Measurements from ENCODE around the gene AP2B1. TPM values are rescaled to one million over a fixed set of nuclear protein-coding genes. Genes with fewer than 3 reads are reported as not detected.

Gene AP2B1
- total and polyA plus RNA-seq, 2 donors: 34.7 to 39.1 TPM

GRCh38 chr17:35545150-35545549, 42.0 kb upstream of the AP2B1 start:
- Histone ChIP-seq H3K27ac (ENCODE audit: low read depth in 1 of 2, low read length in 1 of 2) (no peak overlapping the region), H3K27me3 (ENCODE audit: control insufficient read depth in 2 of 2, insufficient read depth in 1 of 2, low read length in 1 of 2) (no peaks in the 10 kb centered on the region), H3K36me3 (ENCODE audit: control insufficient read depth in 2 of 2, insufficient read depth in 2 of 2, low read length in 1 of 2) (no peaks in the 10 kb centered on the region), H3K9me3 (ENCODE audit: control insufficient read depth in 2 of 2, insufficient read depth in 1 of 2, low read length in 1 of 2) (no peaks in the 10 kb centered on the region), H3K4me1 (ENCODE audit: control insufficient read depth in 2 of 2, insufficient read depth in 2 of 2, low read length in 2 of 2) (peaks cover 8 to 20% of the 10 kb centered on the region in 2 donors), H3K4me3 (ENCODE audit: low read length in 2 of 2) (no peak overlapping the region)
- 94% methylated on average over 1 of the region's 1 CpG for WGBS
- DNase-seq (ENCODE audit: low read depth in 6 of 9, low spot score in 9 of 9): no peak

DNA sequence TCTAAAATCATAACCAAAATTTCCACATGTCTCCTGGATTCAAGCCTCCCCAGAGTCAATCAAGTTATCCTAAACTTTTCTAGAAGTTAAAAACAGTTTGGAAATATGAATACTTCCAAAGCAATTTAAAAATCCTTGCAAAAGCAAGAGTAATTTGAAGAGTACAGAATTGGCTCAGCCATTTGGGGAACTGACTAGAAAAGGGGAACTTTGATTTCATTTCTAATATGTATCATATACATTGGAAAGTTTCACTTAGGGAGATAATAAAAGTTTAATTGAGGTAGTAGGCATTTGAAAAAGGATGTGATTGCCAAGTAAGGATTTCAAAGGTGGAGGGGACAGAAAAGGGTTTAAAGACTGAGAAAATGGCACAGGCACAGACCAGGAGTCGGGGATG, 40.6 kb upstream of the AP2B1 start:
- H3K27me3 ChIP-seq (ENCODE audit: control insufficient read depth in 2 of 2, insufficient read depth in 1 of 2, low read length in 1 of 2): no peaks in the 10 kb centered on the region
- H3K4me1 ChIP-seq (ENCODE audit: control insufficient read depth in 2 of 2, insufficient read depth in 2 of 2, low read length in 2 of 2): peaks cover 5 to 13% of the 10 kb centered on the region in 2 donors
- H3K36me3 ChIP-seq (ENCODE audit: control insufficient read depth in 2 of 2, insufficient read depth in 2 of 2, low read length in 1 of 2): no peaks in the 10 kb centered on the region
- no peak overlapping the region for H3K4me3 ChIP-seq (ENCODE audit: low read length in 2 of 2)
- no peak overlapping the region for H3K27ac ChIP-seq (ENCODE audit: low read depth in 1 of 2, low read length in 1 of 2)
- no peak for DNase-seq (ENCODE audit: low read depth in 6 of 9, low spot score in 9 of 9)
- WGBS: 98% methylated on average over 1 of the region's 1 CpG
- no peaks in the 10 kb centered on the region for H3K9me3 ChIP-seq (ENCODE audit: control insufficient read depth in 2 of 2, insufficient read depth in 1 of 2, low read length in 1 of 2)

DNA sequence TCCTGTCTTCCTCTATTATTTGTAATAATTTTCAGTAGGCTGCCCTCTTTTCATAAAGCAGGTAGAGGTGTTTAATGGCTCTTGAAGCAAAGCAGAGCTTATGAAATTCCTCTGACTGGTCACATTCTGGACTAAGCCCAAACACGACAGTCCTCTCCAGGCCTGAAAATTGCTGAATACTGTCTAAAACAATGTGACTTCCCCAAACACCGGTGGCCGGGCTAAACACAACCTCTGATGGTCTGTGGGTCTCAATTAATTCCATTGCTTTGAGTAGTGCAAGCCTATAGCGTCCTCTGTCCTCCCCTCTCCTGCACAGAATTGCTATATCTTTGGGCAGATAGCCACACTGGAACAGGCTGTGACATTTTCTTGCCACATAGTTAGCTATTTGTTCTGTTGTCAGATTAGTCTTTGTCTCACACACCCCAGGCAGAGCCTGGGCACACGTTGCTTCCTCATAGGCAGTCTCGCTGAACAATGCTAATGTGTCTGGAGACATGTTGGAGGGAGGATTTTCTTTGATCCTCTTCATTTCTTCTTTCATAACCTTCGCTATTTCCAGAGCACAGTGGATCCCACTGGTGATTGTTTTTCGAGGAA, 38.8 kb upstream of the AP2B1 start:
- Histone ChIP-seq H3K36me3 (ENCODE audit: control insufficient read depth in 2 of 2, insufficient read depth in 2 of 2, low read length in 1 of 2) (no peaks in the 10 kb centered on the region), H3K4me3 (ENCODE audit: low read length in 2 of 2) (no peak overlapping the region), H3K4me1 (ENCODE audit: control insufficient read depth in 2 of 2, insufficient read depth in 2 of 2, low read length in 2 of 2) (no peaks in the 10 kb centered on the region), H3K27me3 (ENCODE audit: control insufficient read depth in 2 of 2, insufficient read depth in 1 of 2, low read length in 1 of 2) (no peaks in the 10 kb centered on the region), H3K9me3 (ENCODE audit: control insufficient read depth in 2 of 2, insufficient read depth in 1 of 2, low read length in 1 of 2) (no peaks in the 10 kb centered on the region), H3K27ac (ENCODE audit: low read depth in 1 of 2, low read length in 1 of 2) (no peak overlapping the region)
- DNase-seq (ENCODE audit: low read depth in 6 of 9, low spot score in 9 of 9): no peak
- 90% methylated on average over 8 of the region's 8 CpGs for WGBS

- Histone ChIP-seq H3K36me3 (ENCODE audit: control insufficient read depth in 2 of 2, insufficient read depth in 2 of 2, low read length in 1 of 2) (no peaks in the 10 kb centered on the region), H3K27ac (ENCODE audit: low read depth in 1 of 2, low read length in 1 of 2) (no peak overlapping the region), H3K27me3 (ENCODE audit: control insufficient read depth in 2 of 2, insufficient read depth in 1 of 2, low read length in 1 of 2) (no peaks in the 10 kb centered on the region), H3K9me3 (ENCODE audit: control insufficient read depth in 2 of 2, insufficient read depth in 1 of 2, low read length in 1 of 2) (no peaks in the 10 kb centered on the region), H3K4me3 (ENCODE audit: low read length in 2 of 2) (no peak overlapping the region), H3K4me1 (ENCODE audit: control insufficient read depth in 2 of 2, insufficient read depth in 2 of 2, low read length in 2 of 2) (no peaks in the 10 kb centered on the region)
- DNase-seq (ENCODE audit: low read depth in 6 of 9, low spot score in 9 of 9): no peak
- WGBS: 92% methylated on average over 1 of the region's 1 CpG
Measured at GRCh38 chr17:35548978-35549377, 38.1 kb upstream of the AP2B1 start.

DNA sequence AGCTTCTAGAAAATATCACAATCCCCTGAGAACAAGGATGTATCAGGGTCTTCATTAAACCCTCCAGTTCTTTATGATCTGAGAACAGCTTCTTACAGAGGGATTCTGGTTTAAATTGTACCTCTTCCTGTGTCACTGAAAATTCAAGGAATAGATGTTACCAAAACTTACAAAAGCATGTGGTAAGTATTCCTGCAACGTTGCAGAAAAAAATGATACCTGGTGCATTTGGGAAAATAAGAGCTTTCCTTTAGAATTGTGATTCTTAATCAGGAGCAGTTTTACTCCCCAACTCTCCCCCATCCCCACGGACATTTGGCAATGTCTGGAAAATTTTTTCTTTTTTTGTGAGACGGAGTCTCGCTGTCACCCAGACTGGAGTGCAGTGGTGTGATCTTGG, 33.8 kb upstream of the AP2B1 start:
- WGBS: 91% methylated on average over 4 of the region's 4 CpGs

GRCh38 chr17:35554668-35555067, 32.5 kb upstream of the AP2B1 start:
- no peak overlapping the region for H3K4me3 ChIP-seq (ENCODE audit: low read length in 2 of 2)
- no peaks in the 10 kb centered on the region for H3K27me3 ChIP-seq (ENCODE audit: control insufficient read depth in 2 of 2, insufficient read depth in 1 of 2, low read length in 1 of 2)
- DNase-seq (ENCODE audit: low read depth in 6 of 9, low spot score in 9 of 9): no peak
- H3K36me3 ChIP-seq (ENCODE audit: control insufficient read depth in 2 of 2, insufficient read depth in 2 of 2, low read length in 1 of 2): no peaks in the 10 kb centered on the region
- no peaks in the 10 kb centered on the region for H3K9me3 ChIP-seq (ENCODE audit: control insufficient read depth in 2 of 2, insufficient read depth in 1 of 2, low read length in 1 of 2)
- no peaks in the 10 kb centered on the region for H3K4me1 ChIP-seq (ENCODE audit: control insufficient read depth in 2 of 2, insufficient read depth in 2 of 2, low read length in 2 of 2)
- H3K27ac ChIP-seq (ENCODE audit: low read depth in 1 of 2, low read length in 1 of 2): no peak overlapping the region
- WGBS: 93% methylated on average over 5 of the region's 5 CpGs

More for the DNA sequence above, 33.8 kb upstream of the AP2B1 start:
- Histone ChIP-seq H3K4me1 (ENCODE audit: control insufficient read depth in 2 of 2, insufficient read depth in 2 of 2, low read length in 2 of 2) (no peaks in the 10 kb centered on the region), H3K36me3 (ENCODE audit: control insufficient read depth in 2 of 2, insufficient read depth in 2 of 2, low read length in 1 of 2) (no peaks in the 10 kb centered on the region), H3K27ac (ENCODE audit: low read depth in 1 of 2, low read length in 1 of 2) (no peak overlapping the region), H3K9me3 (ENCODE audit: control insufficient read depth in 2 of 2, insufficient read depth in 1 of 2, low read length in 1 of 2) (no peaks in the 10 kb centered on the region), H3K27me3 (ENCODE audit: control insufficient read depth in 2 of 2, insufficient read depth in 1 of 2, low read length in 1 of 2) (no peaks in the 10 kb centered on the region), H3K4me3 (ENCODE audit: low read length in 2 of 2) (no peak overlapping the region)
- DNase-seq (ENCODE audit: low read depth in 6 of 9, low spot score in 9 of 9): no peak

- Histone ChIP-seq H3K4me1 (ENCODE audit: control insufficient read depth in 2 of 2, insufficient read depth in 2 of 2, low read length in 2 of 2) (no peaks in the 10 kb centered on the region), H3K27me3 (ENCODE audit: control insufficient read depth in 2 of 2, insufficient read depth in 1 of 2, low read length in 1 of 2) (no peaks in the 10 kb centered on the region), H3K27ac (ENCODE audit: low read depth in 1 of 2, low read length in 1 of 2) (no peak overlapping the region), H3K4me3 (ENCODE audit: low read length in 2 of 2) (no peak overlapping the region), H3K36me3 (ENCODE audit: control insufficient read depth in 2 of 2, insufficient read depth in 2 of 2, low read length in 1 of 2) (no peaks in the 10 kb centered on the region), H3K9me3 (ENCODE audit: control insufficient read depth in 2 of 2, insufficient read depth in 1 of 2, low read length in 1 of 2) (no peaks in the 10 kb centered on the region)
- no peak for DNase-seq (ENCODE audit: low read depth in 6 of 9, low spot score in 9 of 9)
- WGBS: 97% methylated on average over 5 of the region's 5 CpGs
Measured at GRCh38 chr17:35555691-35556090, 31.4 kb upstream of the AP2B1 start.

DNA sequence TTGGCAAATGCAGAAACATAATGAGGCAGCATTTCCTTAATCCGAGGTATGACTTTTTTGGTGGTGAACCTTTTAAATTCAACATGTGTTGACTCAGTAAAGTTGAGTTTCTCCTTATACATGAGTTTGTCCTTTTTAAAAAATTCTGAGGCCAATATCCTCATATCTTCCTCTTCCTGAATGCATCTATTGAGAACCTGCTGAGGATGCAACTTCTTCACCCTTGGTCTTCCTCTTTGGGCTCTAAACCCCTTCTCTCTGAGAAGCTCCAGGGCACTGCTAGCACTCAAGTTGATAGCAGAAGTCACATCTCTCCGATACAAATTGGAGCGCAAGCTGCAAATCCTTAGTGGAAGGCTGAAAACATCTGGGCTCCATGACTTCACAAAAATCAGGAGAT, 29.8 kb upstream of the AP2B1 start:
- no peak for DNase-seq (ENCODE audit: low read depth in 6 of 9, low spot score in 9 of 9)
- H3K27me3 ChIP-seq (ENCODE audit: control insufficient read depth in 2 of 2, insufficient read depth in 1 of 2, low read length in 1 of 2): no peaks in the 10 kb centered on the region
- no peaks in the 10 kb centered on the region for H3K36me3 ChIP-seq (ENCODE audit: control insufficient read depth in 2 of 2, insufficient read depth in 2 of 2, low read length in 1 of 2)
- no peak overlapping the region for H3K4me3 ChIP-seq (ENCODE audit: low read length in 2 of 2)
- no peaks in the 10 kb centered on the region for H3K9me3 ChIP-seq (ENCODE audit: control insufficient read depth in 2 of 2, insufficient read depth in 1 of 2, low read length in 1 of 2)
- 92% methylated on average over 3 of the region's 3 CpGs for WGBS
- no peaks in the 10 kb centered on the region for H3K4me1 ChIP-seq (ENCODE audit: control insufficient read depth in 2 of 2, insufficient read depth in 2 of 2, low read length in 2 of 2)
- H3K27ac ChIP-seq (ENCODE audit: low read depth in 1 of 2, low read length in 1 of 2): no peak overlapping the region

GRCh38 chr17:35559495-35560210, 27.5 kb upstream of the AP2B1 start:
- no peaks in the 10 kb centered on the region for H3K9me3 ChIP-seq (ENCODE audit: control insufficient read depth in 2 of 2, insufficient read depth in 1 of 2, low read length in 1 of 2)
- H3K27me3 ChIP-seq (ENCODE audit: control insufficient read depth in 2 of 2, insufficient read depth in 1 of 2, low read length in 1 of 2): no peaks in the 10 kb centered on the region
- H3K4me3 ChIP-seq (ENCODE audit: low read length in 2 of 2): no peak overlapping the region
- H3K4me1 ChIP-seq (ENCODE audit: control insufficient read depth in 2 of 2, insufficient read depth in 2 of 2, low read length in 2 of 2): no peaks in the 10 kb centered on the region
- 60% methylated on average over 2 of the region's 2 CpGs for WGBS
- DNase-seq (ENCODE audit: low read depth in 6 of 9, low spot score in 9 of 9): no peak
- H3K36me3 ChIP-seq (ENCODE audit: control insufficient read depth in 2 of 2, insufficient read depth in 2 of 2, low read length in 1 of 2): no peaks in the 10 kb centered on the region
- no peak overlapping the region for H3K27ac ChIP-seq (ENCODE audit: low read depth in 1 of 2, low read length in 1 of 2)

Data from thymus (tissue), 11 donors.